DMS153 (cell line): ENCODE data around the gene VGLL4.
A peak's percentile ranks its signal among the peaks of the same experiment; 100 is the strongest.
"Not testable (repeated sequence)": the region's sequence is repeated elsewhere in the genome, so short reads cannot be mapped to it uniquely, and the experiment has no call there.

Experiments
- DNase-seq: peaks from one replicate; lab custom pipeline; 2025; lab: John Stamatoyannopoulos, UW

The VGLL4 gene

GRCh38 chr3:11643605-11644087 lies at the start of gene VGLL4:
Gene VGLL4 (minus strand): TSS chr3:11643915. CDS start chr3:11643518, 397 bp downstream.
- DNase-seq, result peak; percentile 39

GRCh38 chr3:11692532-11692813 lies 48.8 kb upstream of the VGLL4 start:
- no peak for DNase-seq

GRCh38 chr3:11691767-11692531 lies 48.2 kb upstream of the VGLL4 start:
- DNase-seq, result no peak

GRCh38 chr3:11690863-11691766 lies 47.4 kb upstream of the VGLL4 start:
- no peak for DNase-seq

- DNase-seq, result no peak
Observed at GRCh38 chr3:11689749-11690148, 46.0 kb upstream of the VGLL4 start.

- not testable (repeated sequence) for DNase-seq
Observed at GRCh38 chr3:11684980-11685379, 41.3 kb upstream of the VGLL4 start.

GRCh38 chr3:11680509-11680908 lies 36.8 kb upstream of the VGLL4 start:
- DNase-seq, result no peak

GRCh38 chr3:11679964-11680363 lies 36.2 kb upstream of the VGLL4 start:
- DNase-seq, result no peak

- no peak for DNase-seq
Observed at GRCh38 chr3:11672363-11672762, 28.6 kb upstream of the VGLL4 start.

- no peak for DNase-seq
Observed at GRCh38 chr3:11671648-11672100, 28.0 kb upstream of the VGLL4 start.

- no peak for DNase-seq
Observed at GRCh38 chr3:11668243-11669235, 24.8 kb upstream of the VGLL4 start.

- no peak for DNase-seq
Observed at GRCh38 chr3:11665331-11665730, 21.6 kb upstream of the VGLL4 start.

GRCh38 chr3:11662392-11662990 lies 18.8 kb upstream of the VGLL4 start:
- DNase-seq, result no peak

- DNase-seq, result no peak
Observed at GRCh38 chr3:11661827-11662226, 18.1 kb upstream of the VGLL4 start.

GRCh38 chr3:11661052-11661656 lies 17.4 kb upstream of the VGLL4 start:
- DNase-seq, result no peak

- DNase-seq, result no peak
Observed at GRCh38 chr3:11660242-11660641, 16.5 kb upstream of the VGLL4 start.

GRCh38 chr3:11658180-11658579 lies 14.5 kb upstream of the VGLL4 start:
- no peak for DNase-seq

- DNase-seq, result no peak
Observed at GRCh38 chr3:11655196-11655928, 11.6 kb upstream of the VGLL4 start.

GRCh38 chr3:11654166-11654565 lies 10.5 kb upstream of the VGLL4 start:
- no peak for DNase-seq
